HG03103 (cell line): Measurements from ENCODE around the gene ZNRF3.

Experiments
- ATAC-seq: cut with Tn5 transposase; IDR thresholded peaks from one replicate; pipeline ENCODE4 v1.9.1; 2021; ENCODE audit warnings: low read depth; ENCODE audit not compliant: unreplicated experiment

ZNRF3 gene

GRCh38 chr22:29105468-29105867 lies 222.1 kb downstream of the ZNRF3 start:
- ATAC-seq: no peak

GRCh38 chr22:29106839-29107238 lies 223.5 kb downstream of the ZNRF3 start:
- ATAC-seq: no peak
